GM19372 (cell line): ENCODE results near the gene INSYN2B.

Experiments used
- ATAC-seq: cut with Tn5 transposase; IDR thresholded peaks from one replicate; pipeline ENCODE4 v1.9.1; 2021; ENCODE audit warnings: mild to moderate bottlenecking, low read depth, moderate library complexity; ENCODE audit not compliant: unreplicated experiment

Gene INSYN2B

DNA sequence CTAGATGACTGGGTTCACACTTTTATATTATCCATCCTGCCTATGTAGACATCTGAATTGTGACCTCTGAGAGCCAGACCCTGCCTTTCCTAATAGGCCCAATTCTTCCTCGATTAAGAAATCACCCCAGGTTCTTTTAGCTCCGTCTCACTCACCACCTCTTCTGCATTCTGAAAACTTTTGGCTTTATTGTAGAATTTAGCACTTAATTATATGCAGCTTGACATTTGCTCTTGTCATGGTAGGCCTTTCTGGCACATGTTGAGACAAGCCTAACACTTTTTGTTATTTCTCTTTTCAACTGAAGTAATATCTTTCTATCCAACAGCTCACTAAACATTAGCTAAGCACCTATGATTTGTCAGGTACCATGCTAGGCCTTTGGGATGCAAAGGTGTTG, 163.3 kb downstream of the INSYN2B start:
- no peak for ATAC-seq

DNA sequence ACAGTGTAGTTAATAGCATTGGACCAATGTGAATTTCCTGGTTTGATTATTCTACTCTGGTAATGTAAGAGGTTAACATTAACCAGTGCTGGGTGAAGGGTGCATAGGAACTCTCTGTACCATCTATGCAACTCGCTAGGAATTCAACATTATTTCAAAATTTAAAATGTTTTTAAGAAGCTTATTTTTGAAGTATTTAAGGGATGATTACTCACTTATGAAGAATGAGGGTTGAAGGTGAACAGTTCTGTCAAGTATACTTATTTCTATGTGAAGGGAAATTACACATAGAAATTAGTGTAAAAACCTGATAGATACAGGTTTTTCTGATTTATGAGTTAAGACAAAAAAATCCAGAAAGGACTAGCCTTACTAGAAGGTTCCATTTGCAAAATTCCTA, 165.8 kb downstream of the INSYN2B start:
- no peak for ATAC-seq
